ENCODE results near the gene IKBKE.

The IKBKE gene

GRCh38 chr1:206510371-206510770 is 40.1 kb downstream of the IKBKE start:
- Histone ChIP-seq H3K27me3 (ENCODE audit: control insufficient read depth, low read length) (peaks cover 82% of the 10 kb centered on the region), H3K4me3 (ENCODE audit: low read length) (no peak overlapping the region), H4K20me1 (ENCODE audit: control insufficient read depth, insufficient read depth, low read depth, low read length) (no peaks in the 10 kb centered on the region), H3K9me2 (replicated peaks; ENCODE audit: control insufficient read depth, low read length) (no peaks in the 10 kb centered on the region), H3K9me3 (ENCODE audit: control insufficient read depth, insufficient read depth, low read length) (no peaks in the 10 kb centered on the region), H3K4me1 (ENCODE audit: control insufficient read depth, low read length) (peaks cover 3% of the 10 kb centered on the region; the same call in 1 of the 2 replicates), H3K4me2 (ENCODE audit: low read length) (no peak overlapping the region), H3K36me3 (ENCODE audit: control insufficient read depth, low read length) (no peaks in the 10 kb centered on the region), H3F3A (ENCODE audit: control insufficient read depth, insufficient read depth) (no peaks in the 10 kb centered on the region), H3K79me2 (ENCODE audit: control insufficient read depth, low read length) (no peaks in the 10 kb centered on the region), H3K27ac (ENCODE audit: low read depth, low read length) (no peak overlapping the region)
- no peak for TF ChIP-seq CTCF (IDR thresholded peaks at IDR 0.05; ENCODE audit: low read depth, low read length, poor library complexity, severe bottlenecking)
- no peak for TF ChIP-seq EZH2phosphoT487 (IDR thresholded peaks at IDR 0.05; ENCODE audit: borderline replicate concordance, low read length)

GRCh38 chr1:206511362-206512057 is 41.2 kb downstream of the IKBKE start:
- H3K36me3 ChIP-seq (ENCODE audit: control insufficient read depth, low read length) = no peaks in the 10 kb centered on the region
- no peak overlapping the region for H3K4me3 ChIP-seq (ENCODE audit: low read length)
- H3K9me3 ChIP-seq (ENCODE audit: control insufficient read depth, insufficient read depth, low read length) = no peaks in the 10 kb centered on the region
- H3K4me1 ChIP-seq (ENCODE audit: control insufficient read depth, low read length) = peaks cover 9% of the 10 kb centered on the region
- H3F3A ChIP-seq (ENCODE audit: control insufficient read depth, insufficient read depth) = no peaks in the 10 kb centered on the region
- TF ChIP-seq EZH2phosphoT487 (IDR thresholded peaks at IDR 0.05; ENCODE audit: borderline replicate concordance, low read length) (no peak), CTCF (IDR thresholded peaks at IDR 0.05; ENCODE audit: low read depth, low read length, poor library complexity, severe bottlenecking) (no peak)
- H3K79me2 ChIP-seq (ENCODE audit: control insufficient read depth, low read length) = no peaks in the 10 kb centered on the region
- no peak overlapping the region for H3K27ac ChIP-seq (ENCODE audit: low read depth, low read length)
- no peaks in the 10 kb centered on the region for H3K9me2 ChIP-seq (replicated peaks; ENCODE audit: control insufficient read depth, low read length)
- H4K20me1 ChIP-seq (ENCODE audit: control insufficient read depth, insufficient read depth, low read depth, low read length) = no peaks in the 10 kb centered on the region
- H3K4me2 ChIP-seq (ENCODE audit: low read length) = no peak overlapping the region
- H3K27me3 ChIP-seq (ENCODE audit: control insufficient read depth, low read length) = peaks cover 78% of the 10 kb centered on the region

- Histone ChIP-seq H3K9me2 (replicated peaks; ENCODE audit: control insufficient read depth, low read length) (no peaks in the 10 kb centered on the region), H3K79me2 (ENCODE audit: control insufficient read depth, low read length) (no peaks in the 10 kb centered on the region), H3K4me1 (ENCODE audit: control insufficient read depth, low read length) (peaks cover 10% of the 10 kb centered on the region), H3K27ac (ENCODE audit: low read depth, low read length) (no peak overlapping the region), H3K9me3 (ENCODE audit: control insufficient read depth, insufficient read depth, low read length) (no peaks in the 10 kb centered on the region), H3K36me3 (ENCODE audit: control insufficient read depth, low read length) (no peaks in the 10 kb centered on the region), H3K27me3 (ENCODE audit: control insufficient read depth, low read length) (peaks cover 76% of the 10 kb centered on the region), H3K4me3 (ENCODE audit: low read length) (no peak overlapping the region), H4K20me1 (ENCODE audit: control insufficient read depth, insufficient read depth, low read depth, low read length) (no peaks in the 10 kb centered on the region), H3F3A (ENCODE audit: control insufficient read depth, insufficient read depth) (no peaks in the 10 kb centered on the region), H3K4me2 (ENCODE audit: low read length) (no peak overlapping the region)
- TF ChIP-seq EZH2phosphoT487 (IDR thresholded peaks at IDR 0.05; ENCODE audit: borderline replicate concordance, low read length) (no peak), CTCF (IDR thresholded peaks at IDR 0.05; ENCODE audit: low read depth, low read length, poor library complexity, severe bottlenecking) (no peak)
Observed at GRCh38 chr1:206512058-206512850, 42.0 kb downstream of the IKBKE start.

Data from DOHH2 (cell line).